ENCODE measurements around the gene AKAP13.

GRCh38 chr15:85763157-85763556 lies 382.8 kb downstream of the AKAP13 start:
- TF ChIP-seq POLR2A (IDR thresholded peaks at IDR 0.05) (no peak), CTCF (IDR thresholded peaks at IDR 0.05) (no peak), POLR2AphosphoS5 (IDR thresholded peaks at IDR 0.05) (no peak), EP300 (IDR thresholded peaks at IDR 0.05) (no peak)
